Ishikawa (cell line): ENCODE results near the gene VAMP4.

ENCODE experiments used
- CREB1 ChIP-seq: IDR thresholded peaks from 2 replicates; pipeline ENCODE4 v1.6.1; 2012; ENCODE audit warnings: low read depth
- EP300 ChIP-seq: IDR thresholded peaks from 2 replicates; pipeline ENCODE4 v1.6.1; 2012; ENCODE audit warnings: borderline replicate concordance
- NFIC ChIP-seq: IDR thresholded peaks from 2 replicates; pipeline ENCODE4 v1.6.1; 2012
- TAF1 ChIP-seq: IDR thresholded peaks from 2 replicates; pipeline ENCODE4 v1.6.1; 2012; ENCODE audit warnings: low read depth, mild to moderate bottlenecking
- TF ChIP-seq, protein P1 (sequence below): IDR thresholded peaks from 2 replicates; pipeline ENCODE4 v1.6.1; 2012; ENCODE audit warnings: low read depth, mild to moderate bottlenecking

GRCh38 chr1:171756856-171757255 is 15.0 kb upstream of the VAMP4 start:
- TF ChIP-seq NFIC (no peak), CREB1 (no peak), EP300 (no peak), TAF1 (no peak)
- TF ChIP-seq, protein P1, sequence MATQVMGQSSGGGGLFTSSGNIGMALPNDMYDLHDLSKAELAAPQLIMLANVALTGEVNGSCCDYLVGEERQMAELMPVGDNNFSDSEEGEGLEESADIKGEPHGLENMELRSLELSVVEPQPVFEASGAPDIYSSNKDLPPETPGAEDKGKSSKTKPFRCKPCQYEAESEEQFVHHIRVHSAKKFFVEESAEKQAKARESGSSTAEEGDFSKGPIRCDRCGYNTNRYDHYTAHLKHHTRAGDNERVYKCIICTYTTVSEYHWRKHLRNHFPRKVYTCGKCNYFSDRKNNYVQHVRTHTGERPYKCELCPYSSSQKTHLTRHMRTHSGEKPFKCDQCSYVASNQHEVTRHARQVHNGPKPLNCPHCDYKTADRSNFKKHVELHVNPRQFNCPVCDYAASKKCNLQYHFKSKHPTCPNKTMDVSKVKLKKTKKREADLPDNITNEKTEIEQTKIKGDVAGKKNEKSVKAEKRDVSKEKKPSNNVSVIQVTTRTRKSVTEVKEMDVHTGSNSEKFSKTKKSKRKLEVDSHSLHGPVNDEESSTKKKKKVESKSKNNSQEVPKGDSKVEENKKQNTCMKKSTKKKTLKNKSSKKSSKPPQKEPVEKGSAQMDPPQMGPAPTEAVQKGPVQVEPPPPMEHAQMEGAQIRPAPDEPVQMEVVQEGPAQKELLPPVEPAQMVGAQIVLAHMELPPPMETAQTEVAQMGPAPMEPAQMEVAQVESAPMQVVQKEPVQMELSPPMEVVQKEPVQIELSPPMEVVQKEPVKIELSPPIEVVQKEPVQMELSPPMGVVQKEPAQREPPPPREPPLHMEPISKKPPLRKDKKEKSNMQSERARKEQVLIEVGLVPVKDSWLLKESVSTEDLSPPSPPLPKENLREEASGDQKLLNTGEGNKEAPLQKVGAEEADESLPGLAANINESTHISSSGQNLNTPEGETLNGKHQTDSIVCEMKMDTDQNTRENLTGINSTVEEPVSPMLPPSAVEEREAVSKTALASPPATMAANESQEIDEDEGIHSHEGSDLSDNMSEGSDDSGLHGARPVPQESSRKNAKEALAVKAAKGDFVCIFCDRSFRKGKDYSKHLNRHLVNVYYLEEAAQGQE = no peak
